ENCODE data around the gene ELK4.

ELK4 gene, protein sequence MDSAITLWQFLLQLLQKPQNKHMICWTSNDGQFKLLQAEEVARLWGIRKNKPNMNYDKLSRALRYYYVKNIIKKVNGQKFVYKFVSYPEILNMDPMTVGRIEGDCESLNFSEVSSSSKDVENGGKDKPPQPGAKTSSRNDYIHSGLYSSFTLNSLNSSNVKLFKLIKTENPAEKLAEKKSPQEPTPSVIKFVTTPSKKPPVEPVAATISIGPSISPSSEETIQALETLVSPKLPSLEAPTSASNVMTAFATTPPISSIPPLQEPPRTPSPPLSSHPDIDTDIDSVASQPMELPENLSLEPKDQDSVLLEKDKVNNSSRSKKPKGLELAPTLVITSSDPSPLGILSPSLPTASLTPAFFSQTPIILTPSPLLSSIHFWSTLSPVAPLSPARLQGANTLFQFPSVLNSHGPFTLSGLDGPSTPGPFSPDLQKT
- 31.3 to 114 (median 55.7) reads per million in 17 experiments for total RNA-seq

DNA sequence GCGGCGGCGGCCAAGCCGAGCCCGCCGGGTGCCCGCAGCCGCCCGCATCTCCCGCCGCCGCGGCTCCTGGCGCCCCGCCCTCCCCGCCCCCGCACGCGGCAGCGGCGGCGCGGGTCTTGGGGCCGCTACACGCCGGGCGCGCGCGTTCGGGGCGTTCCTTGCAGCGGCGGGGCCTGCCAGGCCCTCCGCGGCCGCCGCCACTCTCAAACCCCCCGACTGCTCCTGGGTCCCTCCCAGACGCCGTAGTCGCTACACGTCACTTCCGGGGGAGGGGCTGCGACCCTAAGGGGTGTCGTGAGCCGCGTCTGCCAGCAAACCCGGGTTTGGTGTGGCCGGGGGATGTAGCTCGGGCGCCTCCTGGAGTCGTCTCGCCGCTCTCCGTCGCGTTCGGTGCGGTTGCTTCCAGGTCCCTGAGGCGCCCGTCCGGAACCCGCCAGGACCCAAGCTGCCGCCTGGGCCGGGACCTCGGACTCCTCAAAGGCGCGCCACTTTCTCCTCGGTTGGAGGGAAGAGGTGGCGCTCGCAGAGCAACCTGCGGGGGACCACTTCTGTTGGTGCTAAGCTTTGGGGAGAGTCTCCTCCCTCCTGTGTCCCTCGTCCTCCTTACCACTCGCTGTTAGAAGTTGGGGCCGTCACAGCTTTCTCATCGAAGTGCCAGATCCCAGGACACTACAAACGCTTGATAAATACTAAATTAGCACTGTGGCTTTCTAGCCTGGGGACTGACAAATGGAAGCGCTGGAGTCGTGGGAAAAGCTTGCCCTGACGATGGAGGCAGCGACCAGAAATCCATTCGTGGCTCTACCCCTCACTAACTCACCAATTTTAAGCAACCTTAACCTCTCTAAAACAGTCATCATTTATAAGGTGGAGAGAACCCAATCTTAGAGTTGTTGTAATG is at the start of gene ELK4:
Gene ELK4 (minus strand): TSS at position 244 of the 901 bp plus-strand sequence. CDS start 8,129 bp downstream, outside the sequence.
- DNase-seq, result peak; percentile 98 to 100 (median 99)

DNA sequence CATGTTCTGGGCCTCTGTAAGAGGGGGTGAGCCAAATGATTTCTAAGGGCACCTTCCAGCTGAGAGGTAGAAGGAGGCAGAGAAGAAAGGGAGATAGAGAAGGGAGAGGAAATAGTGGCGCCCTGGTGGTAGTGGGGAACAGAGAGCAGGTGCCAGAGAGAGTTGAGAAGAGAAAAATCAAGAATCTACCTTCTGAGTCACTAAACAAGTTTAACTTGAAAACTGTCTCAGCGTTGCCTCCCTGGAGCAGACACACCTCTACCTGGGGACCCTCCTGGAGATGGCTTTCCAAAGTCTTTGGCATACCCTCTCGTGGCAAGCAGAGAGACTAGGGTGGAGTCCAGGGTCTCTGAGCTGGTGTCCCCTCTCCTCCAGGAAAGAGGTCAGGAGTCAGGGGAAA is 49.6 kb upstream of the ELK4 start:
- DNase-seq, result no peak

DNA sequence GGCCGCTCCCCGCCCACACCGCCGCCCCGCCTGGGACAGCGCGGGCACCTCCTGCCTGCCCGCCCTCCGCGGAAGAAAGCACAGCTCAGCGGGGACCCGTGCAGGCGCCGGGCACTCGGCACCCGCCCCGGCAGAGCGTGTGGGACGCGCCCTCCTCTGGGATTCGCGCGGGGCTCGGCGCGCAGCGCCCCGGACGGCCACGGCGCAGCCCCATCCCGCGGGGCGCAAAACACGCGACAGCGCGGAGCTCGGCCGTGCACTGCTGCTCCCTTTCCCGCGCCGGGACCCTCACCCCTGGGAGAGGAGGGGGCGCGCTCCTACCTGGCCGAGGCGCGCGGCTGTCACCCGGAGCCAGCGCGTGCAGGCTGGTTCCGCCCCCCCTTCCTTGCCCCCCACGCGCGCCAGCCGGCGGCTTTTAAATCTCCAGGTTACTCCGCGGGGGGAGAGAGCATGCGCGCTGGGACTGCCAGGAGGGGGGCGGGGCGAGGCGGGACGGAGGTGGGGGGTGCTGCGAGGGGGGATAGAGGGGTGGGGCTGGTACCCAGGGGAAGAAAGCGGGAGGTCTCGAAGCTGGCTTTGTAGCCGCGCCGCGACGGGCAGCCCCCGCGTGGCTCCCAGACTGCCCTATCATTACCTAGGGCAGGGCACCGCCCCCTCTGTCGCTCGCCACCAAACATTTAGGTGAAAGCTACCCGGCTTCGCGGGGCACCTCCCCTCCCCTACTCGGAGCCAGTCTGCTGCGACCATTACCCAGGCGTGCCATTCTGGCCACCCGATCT is 48.5 kb upstream of the ELK4 start, which contains the start of gene SLC45A3:
Gene SLC45A3 (minus strand): TSS at position 437 of the 779 bp plus-strand sequence. CDS start 15,853 bp downstream, outside the sequence.
- DNase-seq, result peak; percentile 34 to 77 (median 56)

DNA sequence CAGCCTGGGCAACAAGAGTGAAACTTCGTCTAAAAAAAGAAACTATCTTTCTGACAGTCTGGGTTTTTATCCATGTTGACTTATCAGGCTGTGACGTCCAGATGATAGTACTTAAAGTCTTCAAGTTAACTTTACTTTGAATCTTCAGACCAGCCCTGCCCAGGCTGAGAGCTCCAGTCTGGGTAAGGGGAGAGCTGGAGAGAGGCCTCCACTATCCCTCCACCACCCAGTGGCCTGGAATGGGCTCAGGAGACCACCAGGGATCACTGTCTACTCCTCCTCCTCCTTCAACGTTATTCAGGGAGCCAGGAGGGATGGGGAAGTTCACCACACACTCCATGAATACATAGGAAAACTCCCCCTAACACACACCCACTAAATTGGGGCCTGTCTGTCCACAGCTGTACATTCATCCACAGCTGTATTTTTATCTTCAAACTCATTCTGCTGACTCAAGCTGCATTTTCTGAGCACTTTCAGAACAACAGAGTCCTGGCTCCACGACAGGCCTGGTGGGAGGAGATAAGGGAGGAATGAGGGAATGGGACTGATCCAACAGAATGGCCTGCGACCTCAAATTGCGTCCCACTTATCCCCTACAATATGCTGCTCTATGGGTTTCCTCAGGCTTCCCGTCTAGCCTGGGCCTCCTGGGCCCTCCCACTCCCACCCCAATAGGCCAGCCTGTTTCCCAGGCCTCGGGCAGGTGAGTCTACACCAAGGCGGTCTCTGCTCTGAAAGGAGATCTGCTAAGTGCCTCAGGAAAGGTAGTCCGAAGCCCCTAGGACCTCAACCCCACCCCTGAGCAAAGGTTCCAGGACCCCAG is 46.7 kb upstream of the ELK4 start:
- DNase-seq, result no peak

DNA sequence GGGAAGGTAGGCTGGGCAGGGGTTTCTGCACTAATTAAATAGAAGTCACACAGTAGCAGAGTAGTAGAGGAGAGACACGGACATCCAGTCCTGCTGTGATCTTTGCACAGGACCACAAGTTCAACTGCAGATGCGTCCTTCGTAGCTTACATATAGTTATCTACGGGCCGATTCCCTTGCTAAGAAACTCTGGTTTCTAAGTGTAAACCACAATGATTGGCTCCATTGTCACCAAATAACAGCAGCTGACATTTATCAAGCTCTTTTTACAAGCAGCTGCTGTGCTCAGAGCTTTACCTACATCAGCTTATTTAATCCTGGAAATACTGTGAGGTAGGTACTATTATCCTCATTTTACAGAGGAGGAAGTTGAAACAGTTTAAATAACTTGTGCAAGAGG is 45.4 kb upstream of the ELK4 start:
- DNase-seq, result no peak

DNA sequence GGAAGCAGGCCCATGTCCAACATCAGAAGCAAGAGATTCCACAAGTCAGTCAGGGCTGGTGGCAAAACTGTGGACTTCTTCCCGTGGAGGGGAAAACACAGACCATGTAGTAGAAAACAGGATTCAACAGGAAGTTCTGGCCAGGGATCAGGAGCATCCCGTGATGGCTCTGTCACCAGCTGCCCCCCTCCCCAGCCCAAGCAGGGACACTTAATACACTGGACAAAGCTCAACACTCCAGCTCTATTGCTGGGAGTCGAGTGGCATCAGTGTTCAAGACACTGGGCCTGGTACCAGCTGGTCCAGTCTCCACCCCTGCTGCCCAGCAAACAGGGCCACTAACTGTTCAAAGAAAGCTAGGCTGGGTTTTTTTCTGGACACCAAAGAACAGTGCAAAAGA is 44.8 kb upstream of the ELK4 start:
- DNase-seq, result no peak

DNA sequence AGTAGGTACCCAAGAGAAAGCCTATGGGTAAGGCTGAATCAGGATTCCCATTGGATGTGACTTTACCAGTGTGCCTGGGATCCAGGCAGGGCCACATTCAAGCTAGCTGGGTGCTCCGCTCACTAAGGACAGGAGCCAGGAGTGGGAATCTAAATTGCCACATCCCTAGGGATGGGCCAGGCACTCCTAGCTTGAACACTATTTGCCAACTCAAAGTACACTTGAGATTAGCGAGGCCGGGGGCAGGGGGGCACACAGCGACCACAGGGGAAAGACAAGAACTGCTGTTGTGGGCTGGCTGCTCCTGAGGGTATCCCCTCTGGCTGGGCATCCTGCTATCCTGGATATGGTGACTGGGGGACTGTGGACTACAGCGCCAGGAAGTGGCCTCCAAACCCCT is 44.2 kb upstream of the ELK4 start:
- no peak for DNase-seq

DNA sequence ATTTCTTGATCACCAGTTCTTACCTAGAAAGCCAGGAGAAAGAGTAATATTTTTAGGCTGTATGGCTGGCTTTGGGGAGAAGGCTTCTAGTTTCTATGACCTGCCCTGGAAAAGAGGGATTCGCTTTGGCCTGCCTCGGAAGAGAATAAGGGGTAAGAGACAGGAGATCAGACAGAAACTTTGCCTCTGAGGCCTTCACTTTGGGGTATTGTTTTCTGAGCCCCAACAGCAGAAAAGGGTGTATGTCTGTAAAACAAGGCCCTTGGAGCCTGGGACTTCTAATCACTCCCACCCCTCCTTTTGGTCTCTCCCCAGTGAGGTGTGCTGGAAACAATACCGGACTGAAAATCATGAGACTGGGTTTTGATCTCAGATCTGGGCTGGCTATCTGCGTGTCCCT is 43.4 kb upstream of the ELK4 start:
- no peak for DNase-seq

DNA sequence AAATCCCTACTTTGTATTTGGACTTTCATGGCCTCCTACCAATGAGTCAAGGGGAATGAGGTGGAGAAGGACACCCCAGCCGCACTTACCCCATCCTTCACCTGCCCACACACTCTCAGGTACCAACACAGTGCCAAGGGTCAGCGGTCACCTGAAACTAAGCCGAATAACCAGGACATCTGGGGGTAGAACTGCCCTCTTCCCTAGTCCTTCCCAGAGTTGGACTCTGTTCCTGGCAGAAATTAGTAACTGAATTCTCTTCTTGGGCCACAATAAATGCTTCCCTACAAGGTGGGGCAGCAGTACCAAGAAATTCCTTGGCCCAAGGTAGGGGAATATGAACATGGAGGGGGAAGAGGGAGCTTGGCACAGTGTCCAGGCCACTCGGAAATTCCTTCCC is 41.2 kb upstream of the ELK4 start:
- no peak for DNase-seq

DNA sequence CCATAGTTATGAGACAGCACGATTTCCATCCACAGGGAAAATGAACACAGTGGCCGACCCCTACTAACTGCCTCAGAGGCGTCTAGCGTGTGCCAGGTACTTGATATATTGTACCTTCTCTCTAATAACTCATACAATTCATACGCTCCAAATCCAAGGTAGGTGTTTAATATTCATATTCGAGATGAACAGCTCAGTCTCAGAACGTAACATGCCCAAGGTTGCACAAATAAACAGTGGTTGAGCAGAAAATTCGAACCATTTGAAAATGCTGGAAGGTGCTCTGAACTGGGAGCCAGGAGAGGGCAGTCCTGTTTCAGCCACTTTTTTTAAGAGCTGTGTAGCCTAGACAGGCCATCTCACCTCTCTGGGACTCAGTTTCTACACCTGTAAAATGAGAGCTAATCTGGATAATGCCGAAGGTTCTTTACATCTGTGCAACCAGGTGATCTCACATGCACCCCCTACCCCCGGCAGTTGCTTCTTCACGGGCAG is 40.6 kb upstream of the ELK4 start:
- no peak for DNase-seq

DNA sequence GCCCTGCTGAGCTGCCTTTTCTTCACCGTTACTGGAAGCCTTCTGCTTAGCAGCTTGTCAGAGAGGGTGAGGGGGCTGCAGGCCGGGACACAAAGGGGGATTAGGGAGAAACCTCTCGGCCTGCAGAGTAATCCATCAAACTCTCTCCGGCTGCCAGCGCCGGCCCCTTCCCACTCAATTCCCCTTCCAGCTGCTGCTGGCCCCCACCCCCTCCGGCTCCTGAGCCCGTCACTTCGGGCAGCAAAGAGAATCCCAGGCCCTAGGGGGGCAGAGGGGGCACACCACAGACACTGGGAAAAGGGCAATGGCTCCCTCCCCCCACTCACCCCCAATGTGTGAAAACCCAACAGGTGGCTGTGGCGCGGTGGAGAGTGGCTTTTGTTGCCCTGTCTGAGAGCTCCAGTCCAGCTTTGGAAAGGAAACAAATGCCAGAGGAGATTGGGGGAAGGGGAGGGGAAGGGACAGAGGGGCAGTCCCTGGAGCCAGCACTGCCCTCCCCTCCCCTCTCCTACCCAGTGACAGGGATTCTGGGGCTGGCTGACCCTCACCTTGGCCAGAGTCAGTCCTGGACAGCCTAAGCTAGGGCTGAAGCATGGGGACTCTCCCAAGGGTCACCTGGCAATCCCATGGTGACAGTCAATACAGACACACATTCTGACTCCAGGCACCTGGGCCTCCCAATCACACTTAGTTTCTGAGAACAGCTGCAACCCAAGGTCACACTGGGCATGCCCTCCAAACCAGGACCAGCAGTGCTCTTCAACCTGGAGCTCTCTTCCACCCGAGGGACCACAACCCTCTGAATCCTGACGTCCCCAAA is 39.0 kb upstream of the ELK4 start:
- DNase-seq, result no peak

DNA sequence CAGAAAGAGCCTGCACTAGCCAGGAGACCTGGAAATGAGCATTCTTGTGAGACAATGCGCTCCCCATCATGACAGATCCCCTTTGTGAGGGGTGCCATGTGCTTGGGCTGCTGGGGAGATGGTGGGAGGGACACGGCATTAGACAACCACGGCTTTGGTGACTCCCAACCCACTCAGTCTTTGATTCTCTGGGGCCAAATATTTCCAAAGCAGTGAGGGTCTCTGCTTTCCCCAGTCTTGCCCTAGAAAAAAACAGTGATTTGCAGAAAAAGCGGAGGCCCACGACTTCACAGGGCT is 38.3 kb upstream of the ELK4 start:
- DNase-seq, result no peak

DNA sequence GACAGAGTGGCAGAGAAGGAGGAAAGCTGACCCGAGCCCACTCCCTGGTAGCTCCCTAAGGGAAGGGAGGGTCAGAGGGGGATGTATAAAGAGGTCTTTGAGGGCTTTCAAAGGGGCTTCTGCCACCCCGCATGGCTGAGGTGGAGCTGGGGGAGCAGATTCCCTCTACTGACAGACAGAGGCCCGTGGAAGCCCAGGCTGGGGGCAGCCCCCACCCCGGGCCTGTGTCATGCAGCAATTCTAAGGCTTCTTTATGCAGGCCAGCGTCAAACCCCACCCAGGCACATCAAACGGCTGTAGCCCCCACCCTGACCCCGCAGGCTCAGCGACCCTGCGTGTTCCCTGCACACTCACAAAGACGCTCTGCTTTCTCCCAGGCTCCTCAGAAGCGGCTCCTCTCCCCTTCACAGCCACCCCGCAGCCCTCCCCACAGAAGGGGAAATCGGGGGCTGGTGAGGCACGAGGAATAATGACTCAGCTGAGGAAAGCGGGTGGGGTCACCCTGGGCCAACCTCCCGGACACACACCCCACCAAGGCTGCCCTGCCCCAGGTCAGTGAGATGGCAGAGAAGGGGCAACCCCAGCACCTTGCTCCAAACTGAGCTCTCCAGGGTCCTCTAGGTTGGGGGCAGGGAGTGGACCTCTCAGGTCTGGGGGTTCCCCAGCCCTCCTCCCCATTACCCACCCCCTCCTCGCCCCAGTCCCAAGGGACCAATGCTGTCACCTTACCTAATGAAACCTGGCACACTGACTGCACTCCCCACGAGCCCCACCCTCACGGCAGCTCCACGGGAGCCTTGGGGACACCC is 37.7 kb upstream of the ELK4 start:
- DNase-seq, result peak; percentile 67 to 85 (median 84)

DNA sequence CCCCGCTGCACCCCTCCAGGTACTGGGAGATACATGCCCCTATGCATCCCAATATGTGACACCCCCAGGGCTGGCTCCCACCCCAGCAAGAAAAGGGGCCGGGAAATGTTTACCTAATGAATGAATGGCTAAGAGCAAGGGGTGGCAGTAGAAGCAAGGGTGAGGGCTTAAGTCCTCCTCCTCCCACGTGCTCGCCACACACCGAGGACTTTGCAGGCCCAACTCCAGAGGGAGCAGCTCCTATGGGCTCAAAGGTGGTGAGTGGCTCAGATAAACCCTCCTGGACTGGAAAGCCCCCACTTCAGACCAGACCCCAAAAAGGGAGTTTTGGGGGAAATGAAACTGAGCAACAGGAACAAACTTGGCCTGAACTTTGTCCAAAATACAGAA is 37.1 kb upstream of the ELK4 start:
- DNase-seq, result peak; percentile 45 to 71 (median 68)

DNA sequence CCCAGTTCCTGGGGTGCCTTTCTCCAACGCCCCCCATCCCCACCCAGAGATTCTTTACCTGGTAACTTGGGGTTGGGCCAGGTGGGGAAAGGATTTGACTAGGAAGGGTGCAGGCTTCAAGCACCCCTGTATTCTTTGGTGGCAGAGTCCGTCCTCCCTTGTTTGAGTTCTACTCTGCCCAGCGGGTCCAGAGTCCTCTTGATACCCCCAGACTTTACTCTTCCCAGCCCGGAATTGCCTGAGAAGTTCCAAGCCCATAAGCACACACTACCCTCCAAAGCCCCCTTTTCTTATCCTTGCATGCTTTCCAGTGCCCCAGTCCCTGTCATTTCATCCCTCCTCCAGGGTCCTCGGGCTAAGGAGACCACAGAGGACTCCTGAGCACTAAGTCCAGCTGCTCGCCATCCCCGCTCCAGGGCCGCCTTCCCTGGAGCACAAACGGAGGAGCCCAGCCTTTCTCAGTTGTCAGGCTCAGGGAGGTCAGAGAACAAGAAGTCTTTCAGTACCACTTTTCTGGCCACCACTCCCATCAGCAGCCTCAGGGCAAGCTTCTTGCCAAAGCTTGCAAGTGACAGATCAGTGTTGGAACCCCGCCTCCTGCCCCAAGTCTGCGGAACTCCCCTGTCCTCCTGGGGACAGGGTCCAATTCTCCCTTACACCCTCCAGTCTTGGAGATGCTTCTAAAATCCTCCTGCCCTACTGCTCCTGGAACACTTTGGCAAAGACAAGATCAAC is 36.3 kb upstream of the ELK4 start:
- DNase-seq, result peak in 1 of 4 experiments; percentile 40

DNA sequence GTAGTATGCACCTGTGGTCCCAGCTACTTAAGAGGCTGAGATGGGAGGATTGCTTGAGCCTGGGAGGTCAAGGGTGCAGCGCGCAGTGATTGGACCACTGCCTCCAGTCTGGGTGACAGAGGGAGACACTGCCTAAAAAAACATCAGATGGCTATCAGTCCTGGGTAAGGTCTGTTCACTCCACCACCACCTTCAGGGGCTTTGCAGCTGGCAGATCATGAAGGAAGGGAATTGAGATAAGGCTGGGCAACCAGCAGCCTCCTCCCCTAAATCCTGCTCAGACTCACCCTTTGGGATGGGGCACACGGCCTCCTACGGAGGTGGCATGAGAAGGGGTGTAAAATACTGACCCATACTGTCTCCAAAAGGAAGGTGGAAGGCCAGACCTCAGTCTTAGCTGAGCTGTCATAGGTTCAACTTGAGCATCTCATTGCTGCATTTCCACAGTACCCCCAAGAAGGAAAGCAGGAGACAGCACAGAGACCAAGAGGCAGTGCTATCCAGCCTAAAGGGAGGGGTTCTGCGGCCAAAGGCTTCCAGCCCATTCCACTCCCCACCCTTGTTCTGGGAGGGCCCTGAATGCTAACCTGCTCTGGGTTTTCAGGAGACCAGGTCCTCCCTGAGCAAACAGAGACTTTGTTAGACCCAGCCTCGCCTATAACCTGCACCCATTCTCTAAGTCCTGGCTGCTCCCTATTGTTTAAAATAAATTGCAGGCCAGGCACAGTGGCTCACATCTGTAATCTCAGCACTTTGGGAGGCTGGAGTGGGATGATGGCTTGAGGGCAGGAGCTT is 34.8 kb upstream of the ELK4 start:
- no peak for DNase-seq

DNA sequence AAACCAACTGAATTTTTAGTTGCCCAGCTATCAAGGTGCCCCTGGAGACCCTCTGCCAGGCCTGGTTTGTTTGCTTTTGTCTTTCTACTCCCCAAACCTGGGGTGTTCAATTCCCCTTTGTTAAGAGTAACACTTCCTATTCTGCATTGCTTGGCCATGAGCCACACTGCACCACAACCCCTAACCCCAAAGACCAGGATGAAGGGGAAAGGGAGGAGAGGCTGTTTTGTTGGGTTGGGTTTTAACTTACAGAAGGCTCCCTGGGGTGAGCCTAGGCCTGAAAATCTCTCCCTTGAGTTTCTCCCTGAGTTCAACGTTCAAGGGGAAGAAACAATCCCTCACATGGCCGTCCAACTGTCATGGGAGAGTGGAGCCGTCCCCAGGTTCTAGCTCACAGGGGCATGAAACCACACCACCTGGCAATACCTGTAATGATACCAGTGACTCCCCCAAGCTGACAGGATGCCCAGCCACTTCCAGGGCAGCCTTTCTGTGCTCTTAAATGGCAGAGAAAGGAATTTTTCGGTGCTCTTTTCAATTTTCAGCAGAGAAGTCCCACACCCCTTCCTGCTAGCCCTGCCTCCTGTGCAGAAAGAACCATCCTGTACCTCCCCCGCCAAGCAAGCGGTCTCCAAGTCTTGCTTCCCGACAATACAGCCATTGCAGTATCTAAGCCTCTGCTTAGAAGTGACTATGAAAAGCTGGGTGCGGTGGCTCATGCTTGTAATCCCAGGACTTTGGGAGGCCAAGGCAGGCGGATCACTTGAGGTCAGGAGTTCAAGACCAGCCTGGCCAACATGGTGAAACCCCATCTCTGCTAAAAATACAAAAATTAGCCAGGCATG is 33.6 kb upstream of the ELK4 start:
- DNase-seq, result peak in 3 of 4 experiments; percentile 22 to 41 (median 28)
